Trophoblast cell (in vitro differentiated cells and primary cell): ENCODE measurements around the gene SMIM44.

Experiments
- DNase-seq, 2 donors: peaks; one replicate each; pipeline ENCODE4 v3.0.0-alpha.2; 2016
- H2AFZ ChIP-seq: 2 replicates; pipeline ENCODE4 v1.6.1; 2013; ENCODE audit warnings: low read length, moderate library complexity, mild to moderate bottlenecking; ENCODE audit not compliant: insufficient read depth, poor library complexity
- H2AK5ac ChIP-seq: 2 replicates; pipeline ENCODE4 v1.6.1; 2013; ENCODE audit warnings: mild to moderate bottlenecking, low read length
- H2BK120ac ChIP-seq: 2 replicates; pipeline ENCODE4 v1.6.1; 2013; ENCODE audit warnings: low read length, mild to moderate bottlenecking, moderate library complexity; ENCODE audit not compliant: insufficient read depth, poor library complexity
- H2BK12ac ChIP-seq: 2 replicates; pipeline ENCODE4 v1.6.1; 2013; ENCODE audit warnings: mild to moderate bottlenecking, low read length, moderate library complexity
- H2BK5ac ChIP-seq: 2 replicates; pipeline ENCODE4 v1.6.1; 2013; ENCODE audit warnings: low read length, low read depth, moderate library complexity, mild to moderate bottlenecking; ENCODE audit not compliant: poor library complexity
- H3K14ac ChIP-seq: 2 replicates; pipeline ENCODE4 v1.6.1; 2013; ENCODE audit warnings: mild to moderate bottlenecking, low read length
- H3K18ac ChIP-seq: 2 replicates; pipeline ENCODE4 v1.6.1; 2013; ENCODE audit warnings: mild to moderate bottlenecking, low read length
- H3K23ac ChIP-seq: 2 replicates; pipeline ENCODE4 v1.6.1; 2013; ENCODE audit warnings: low read length
- H3K27ac ChIP-seq: 2 replicates; pipeline ENCODE4 v1.5.1; 2013; ENCODE audit warnings: low read depth, mild to moderate bottlenecking, inconsistent platforms, low read length, moderate library complexity
- H3K27me3 ChIP-seq: 2 replicates; pipeline ENCODE4 v1.6.1; 2013; ENCODE audit warnings: inconsistent platforms, mild to moderate bottlenecking, low read length, moderate library complexity; ENCODE audit not compliant: insufficient read depth
- H3K36me3 ChIP-seq, 2 experiments: 1 replicate in 1 of 2; 2 replicates in 1 of 2; pipeline ENCODE4 v1.6.1; 2013; ENCODE audit warnings: low read length in 2 of 2, mild to moderate bottlenecking in 2 of 2, moderate library complexity in 1 of 2; ENCODE audit not compliant: insufficient read depth in 2 of 2, control insufficient read depth in 1 of 2
- H3K4ac ChIP-seq: 2 replicates; pipeline ENCODE4 v1.6.1; 2013; ENCODE audit warnings: low read depth, mild to moderate bottlenecking, low read length, moderate library complexity
- H3K4me1 ChIP-seq, 2 experiments: 1 replicate in 1 of 2; 2 replicates in 1 of 2; pipeline ENCODE4 v1.6.1; 2013; ENCODE audit warnings: low read length in 2 of 2, mild to moderate bottlenecking in 2 of 2, moderate library complexity in 1 of 2; ENCODE audit not compliant: insufficient read depth in 2 of 2, control insufficient read depth in 1 of 2
- H3K4me2 ChIP-seq: 2 replicates; pipeline ENCODE4 v1.6.1; 2013; ENCODE audit warnings: inconsistent platforms, mild to moderate bottlenecking, low read length, moderate library complexity
- H3K4me3 ChIP-seq: 2 replicates; pipeline ENCODE4 v1.5.1; 2013; ENCODE audit warnings: mild to moderate bottlenecking, low read depth, low read length, inconsistent platforms
- H3K79me1 ChIP-seq: one replicate; pipeline ENCODE4 v1.6.1; 2013; ENCODE audit warnings: low read length
- H3K79me2 ChIP-seq: 2 replicates; pipeline ENCODE4 v1.6.1; 2013; ENCODE audit warnings: low read length, mild to moderate bottlenecking; ENCODE audit not compliant: control insufficient read depth, insufficient read depth, poor library complexity
- H3K9ac ChIP-seq: 2 replicates; pipeline ENCODE4 v1.6.1; 2013; ENCODE audit warnings: mild to moderate bottlenecking, low read length
- H3K9me3 ChIP-seq: 2 replicates; pipeline ENCODE4 v1.6.1; 2013; ENCODE audit warnings: low read depth, mild to moderate bottlenecking, control low read depth, inconsistent platforms, low read length; ENCODE audit not compliant: insufficient read depth
- H4K12ac ChIP-seq: 2 replicates; pipeline ENCODE4 v1.6.1; 2013; ENCODE audit warnings: low read depth, mild to moderate bottlenecking, low read length, moderate library complexity
- H4K8ac ChIP-seq: 2 replicates; pipeline ENCODE4 v1.6.1; 2013; ENCODE audit warnings: low read depth, mild to moderate bottlenecking, low read length, moderate library complexity
- H4K91ac ChIP-seq: one replicate; pipeline ENCODE4 v1.6.1; 2013; ENCODE audit warnings: low read depth, mild to moderate bottlenecking, low read length, moderate library complexity
- WGBS: extraction: QIAGEN DNeasy Blood & Tissue Kit; methylation state at CpG from one replicate; pipeline ENCODE4 v1.1.7; 2013; ENCODE audit warnings: missing lambda C conversion rate; ENCODE audit not compliant: insufficient read length, insufficient coverage; ENCODE audit errors: extremely low coverage; 5-methylcytosine and 5-hydroxymethylcytosine counted together

SMIM44 gene

DNA sequence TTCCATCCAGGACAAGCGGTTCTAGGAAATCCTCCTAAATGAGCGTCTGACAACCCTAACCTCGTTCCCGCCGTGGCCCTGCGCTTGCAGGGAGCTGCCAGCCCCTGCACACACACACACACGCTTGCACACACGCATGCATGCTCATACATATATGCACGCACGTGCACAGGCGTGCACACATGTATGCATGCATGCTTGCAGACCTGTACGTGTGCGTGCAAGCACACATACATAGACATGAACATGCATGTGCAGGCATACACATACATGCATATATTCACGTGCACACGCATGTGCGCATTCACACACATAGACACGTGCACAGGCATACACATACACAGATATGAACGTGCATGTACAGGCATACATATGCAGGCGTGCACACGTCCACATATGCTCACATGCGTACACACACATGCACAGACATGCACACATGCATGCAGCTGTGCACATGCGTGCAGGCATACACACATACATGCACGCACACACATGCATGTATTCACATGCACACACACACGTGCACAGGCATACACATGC is 38.5 kb downstream of the SMIM44 start:
- no peak overlapping the region for H4K12ac ChIP-seq
- H3K79me1 ChIP-seq = no peaks in the 10 kb centered on the region
- peak overlapping the region; percentile 4 for H3K23ac ChIP-seq
- no peaks in the 10 kb centered on the region for H3K27me3 ChIP-seq
- H3K9ac ChIP-seq = peak overlapping the region; percentile 46
- H2AFZ ChIP-seq = no peak overlapping the region
- H4K8ac ChIP-seq = no peak overlapping the region
- no peak overlapping the region for H3K27ac ChIP-seq
- no peak overlapping the region for H3K14ac ChIP-seq
- no peak overlapping the region for H2BK5ac ChIP-seq
- peak overlapping the region; percentile 16 for H3K4me3 ChIP-seq
- H2BK120ac ChIP-seq = no peak overlapping the region
- H3K9me3 ChIP-seq = peaks cover 5% of the 10 kb centered on the region
- H2BK12ac ChIP-seq = no peak overlapping the region
- H3K79me2 ChIP-seq = no peaks in the 10 kb centered on the region
- no peak overlapping the region for H4K91ac ChIP-seq
- H2AK5ac ChIP-seq = no peak overlapping the region
- no peak overlapping the region for H3K18ac ChIP-seq
- no peak overlapping the region for H3K4me2 ChIP-seq
- WGBS = no CpG with 5 or more reads among the region's 24 CpGs
- H3K36me3 ChIP-seq = no peaks in the 10 kb centered on the region
- DNase-seq = no peak
- no peak overlapping the region for H3K4ac ChIP-seq
- H3K4me1 ChIP-seq = no peaks in the 10 kb centered on the region

GRCh38 chr19:3443840-3444694 is 39.2 kb downstream of the SMIM44 start:
- no peak overlapping the region for H3K18ac ChIP-seq
- H3K4me2 ChIP-seq = no peak overlapping the region
- no peak overlapping the region for H3K14ac ChIP-seq
- H3K27me3 ChIP-seq = no peaks in the 10 kb centered on the region
- no peak overlapping the region for H4K91ac ChIP-seq
- H4K12ac ChIP-seq = no peak overlapping the region
- peaks cover 5% of the 10 kb centered on the region for H3K9me3 ChIP-seq
- H2BK5ac ChIP-seq = no peak overlapping the region
- H3K79me1 ChIP-seq = no peaks in the 10 kb centered on the region
- no peak overlapping the region for H3K4ac ChIP-seq
- H3K23ac ChIP-seq = no peak overlapping the region
- H3K4me3 ChIP-seq = no peak overlapping the region
- no CpG with 5 or more reads among the region's 33 CpGs for WGBS
- no peak overlapping the region for H4K8ac ChIP-seq
- H3K36me3 ChIP-seq = no peaks in the 10 kb centered on the region
- no peak overlapping the region for H2BK120ac ChIP-seq
- H3K79me2 ChIP-seq = no peaks in the 10 kb centered on the region
- no peak overlapping the region for H3K9ac ChIP-seq
- no peak for DNase-seq
- H3K4me1 ChIP-seq = no peaks in the 10 kb centered on the region
- no peak overlapping the region for H2BK12ac ChIP-seq
- no peak overlapping the region for H2AK5ac ChIP-seq
- no peak overlapping the region for H3K27ac ChIP-seq
- no peak overlapping the region for H2AFZ ChIP-seq

DNA sequence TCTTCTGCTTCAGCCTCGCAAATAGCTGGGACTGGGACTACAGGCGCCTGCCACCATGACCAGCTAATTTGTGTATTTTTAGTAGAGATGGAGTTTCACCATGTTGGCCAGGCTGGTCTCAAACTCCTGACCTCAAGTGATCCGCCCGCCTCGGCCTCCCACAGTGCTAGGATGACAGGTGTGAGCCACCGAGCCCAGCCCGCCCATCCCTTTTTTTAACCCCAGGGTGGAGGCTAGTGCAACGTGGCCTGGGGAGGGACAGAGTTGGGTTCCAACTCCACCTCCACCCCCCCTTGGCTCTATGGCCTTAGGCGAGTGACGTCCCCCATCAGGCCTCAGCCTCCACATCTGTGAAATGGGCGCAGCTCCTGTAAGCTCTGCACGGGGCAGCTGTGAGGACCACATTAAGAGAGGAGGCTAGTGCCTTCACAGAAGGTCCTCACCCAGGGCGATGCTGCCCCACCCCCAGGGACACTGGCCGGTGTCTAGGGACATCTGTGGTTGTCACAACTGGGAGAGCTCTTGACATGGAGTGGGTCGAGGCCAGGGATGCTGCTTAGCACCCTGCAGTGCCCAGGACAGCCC is 40.7 kb downstream of the SMIM44 start:
- Histone ChIP-seq H2AFZ (no peak overlapping the region), H4K12ac (no peak overlapping the region), H3K4me1 (no peaks in the 10 kb centered on the region), H3K36me3 (no peaks in the 10 kb centered on the region), H3K9me3 (peaks cover 5% of the 10 kb centered on the region), H3K79me2 (no peaks in the 10 kb centered on the region), H3K79me1 (no peaks in the 10 kb centered on the region), H3K18ac (no peak overlapping the region), H3K27me3 (no peaks in the 10 kb centered on the region), H3K9ac (no peak overlapping the region), H2BK120ac (no peak overlapping the region), H2AK5ac (no peak overlapping the region), H3K4me3 (no peak overlapping the region), H2BK5ac (no peak overlapping the region), H3K27ac (no peak overlapping the region), H4K8ac (no peak overlapping the region), H3K4ac (no peak overlapping the region), H2BK12ac (no peak overlapping the region), H4K91ac (no peak overlapping the region), H3K23ac (no peak overlapping the region), H3K14ac (no peak overlapping the region), H3K4me2 (no peak overlapping the region)
- WGBS = no CpG with 5 or more reads among the region's 15 CpGs
- no peak for DNase-seq

DNA sequence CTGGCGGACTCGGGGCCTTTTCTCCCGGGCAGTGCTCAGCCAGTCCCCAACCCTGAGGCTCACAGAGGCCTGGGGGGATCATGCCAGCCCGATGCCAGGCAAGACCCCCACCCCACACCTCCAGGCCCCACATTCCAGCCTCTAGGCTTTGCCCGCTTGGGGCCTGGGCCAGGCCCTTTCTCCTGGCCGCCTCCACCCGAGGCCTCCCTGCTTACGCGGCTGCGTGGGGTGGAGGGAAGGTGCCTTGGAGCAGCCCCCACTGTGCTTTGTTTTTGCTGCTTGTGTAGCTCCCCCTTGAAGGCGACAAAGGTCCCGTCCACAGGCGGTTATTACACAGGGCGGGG is 41.3 kb downstream of the SMIM44 start:
- H3K9ac ChIP-seq = no peak overlapping the region
- no peak overlapping the region for H2BK5ac ChIP-seq
- no CpG with 5 or more reads among the region's 14 CpGs for WGBS
- H3K9me3 ChIP-seq = peaks cover 5% of the 10 kb centered on the region
- no peak overlapping the region for H2AFZ ChIP-seq
- H3K23ac ChIP-seq = no peak overlapping the region
- H2AK5ac ChIP-seq = no peak overlapping the region
- no peaks in the 10 kb centered on the region for H3K79me2 ChIP-seq
- H3K18ac ChIP-seq = no peak overlapping the region
- H3K4me3 ChIP-seq = no peak overlapping the region
- no peak overlapping the region for H4K8ac ChIP-seq
- no peak overlapping the region for H4K91ac ChIP-seq
- H3K4me1 ChIP-seq = no peaks in the 10 kb centered on the region
- H3K27me3 ChIP-seq = no peaks in the 10 kb centered on the region
- no peak overlapping the region for H4K12ac ChIP-seq
- H3K4me2 ChIP-seq = no peak overlapping the region
- H2BK12ac ChIP-seq = no peak overlapping the region
- H3K27ac ChIP-seq = no peak overlapping the region
- no peak overlapping the region for H3K4ac ChIP-seq
- no peaks in the 10 kb centered on the region for H3K79me1 ChIP-seq
- no peak overlapping the region for H3K14ac ChIP-seq
- H2BK120ac ChIP-seq = no peak overlapping the region
- no peaks in the 10 kb centered on the region for H3K36me3 ChIP-seq
- DNase-seq = no peak
